Smooth muscle cell (in vitro differentiated cells): ENCODE results near the gene CD9. TPM values are rescaled to one million over a fixed set of nuclear protein-coding genes. Genes with fewer than 3 reads are reported as not detected.

Experiments
- DNase-seq: peaks from one replicate; lab custom pipeline; 2025; ENCODE audit not compliant: unreplicated experiment; lab: John Stamatoyannopoulos, UW
- H2AFZ ChIP-seq: fragments of 200-600 bp; sonication (generic); 2 replicates; pipeline ENCODE4 v1.6.0; 2016; ENCODE audit warnings: antibody characterized with exemption, low read depth, mild to moderate bottlenecking
- H3F3A ChIP-seq: fragments of 200-600 bp; sonication (generic); 2 replicates; pipeline ENCODE4 v1.6.0; 2017; ENCODE audit warnings: antibody characterized with exemption, low read depth
- H3K27ac ChIP-seq: fragments of 200-600 bp; sonication (generic); 2 replicates; pipeline ENCODE4 v1.5.1; 2016; ENCODE audit warnings: low read depth, mild to moderate bottlenecking
- H3K27me3 ChIP-seq: fragments of 200-600 bp; sonication (generic); 2 replicates; pipeline ENCODE4 v1.6.1; 2016; ENCODE audit warnings: low read depth, mild to moderate bottlenecking
- H3K36me3 ChIP-seq: fragments of 200-600 bp; sonication (generic); 2 replicates; pipeline ENCODE4 v1.5.1; 2016; ENCODE audit warnings: low read depth
- H3K4me1 ChIP-seq: fragments of 200-600 bp; sonication (generic); 2 replicates; pipeline ENCODE4 v1.5.1; 2016; ENCODE audit warnings: low read depth
- H3K4me2 ChIP-seq: fragments of 200-600 bp; sonication (generic); 2 replicates; pipeline ENCODE4 v1.6.0; 2016; ENCODE audit warnings: mild to moderate bottlenecking
- H3K4me3 ChIP-seq: fragments of 200-600 bp; sonication (generic); 2 replicates; pipeline ENCODE4 v1.5.1; 2016; ENCODE audit warnings: mild to moderate bottlenecking
- H3K79me2 ChIP-seq: fragments of 200-600 bp; sonication (generic); 2 replicates; pipeline ENCODE4 v1.6.0; 2016; ENCODE audit warnings: low read depth, mild to moderate bottlenecking
- H3K9ac ChIP-seq: fragments of 200-600 bp; sonication (generic); 2 replicates; pipeline ENCODE4 v1.6.0; 2016; ENCODE audit warnings: low read depth
- H3K9me3 ChIP-seq: fragments of 200-600 bp; sonication (generic); replicated peaks from 2 replicates; pipeline ENCODE4 v1.5.1; 2016; ENCODE audit warnings: low read depth
- H4K20me1 ChIP-seq: fragments of 200-600 bp; sonication (generic); 2 replicates; pipeline ENCODE4 v1.6.0; 2016; ENCODE audit warnings: low read depth
- CTCF ChIP-seq: fragments of 200-600 bp; sonication (generic); IDR thresholded peaks from 2 replicates; pipeline ENCODE4 v1.5.1; 2017; ENCODE audit warnings: borderline replicate concordance, mild to moderate bottlenecking, antibody characterized with exemption; ENCODE audit not compliant: insufficient read depth, poor library complexity, severe bottlenecking
- WGBS: methylation state at CpG from one replicate; pipeline ENCODE4 v1.1.7; 2016; ENCODE audit warnings: low lambda C conversion rate; 5-methylcytosine and 5-hydroxymethylcytosine counted together
- polyA plus RNA-seq: library from polyadenylated mRNA; unstranded; fragments of >200 nt; fragmentation: Nextera tagmentation; extraction: Ambion mirVana; gene quantifications from 2 replicates; pipeline ENCODE4 v1.2.1, GENCODE V29; 2016
- total RNA-seq: library from RNA; depleted of rRNA; stranded (reverse); fragments of >200 nt; gene quantifications from 2 replicates; pipeline ENCODE4 v1.2.3, GENCODE V29; 2014

The CD9 gene
- total and polyA plus RNA-seq, 2 experiments from 2014 or later = 144 to 207 TPM

GRCh38 chr12:6182279-6182898 is 17.8 kb upstream of the CD9 start:
- Histone ChIP-seq H3K79me2 (no peaks in the 10 kb centered on the region), H3K4me3 (no peak overlapping the region), H3K36me3 (no peaks in the 10 kb centered on the region), H3F3A (peaks cover 16% of the 10 kb centered on the region), H4K20me1 (no peaks in the 10 kb centered on the region), H3K27me3 (no peaks in the 10 kb centered on the region), H3K9ac (no peak overlapping the region), H3K27ac (peak overlapping the region; percentile 93), H3K4me1 (peaks cover 18% of the 10 kb centered on the region), H2AFZ (peak overlapping the region; percentile 48), H3K9me3 (no peaks in the 10 kb centered on the region), H3K4me2 (peak overlapping the region; percentile 73)
- DNase-seq = peak; percentile 70
- TF ChIP-seq CTCF = no peak
- WGBS = 45% methylated on average over 19 of the region's 19 CpGs

- H3K4me1 ChIP-seq = peaks cover 16% of the 10 kb centered on the region
- DNase-seq = no peak
- H3F3A ChIP-seq = peaks cover 16% of the 10 kb centered on the region
- no peak overlapping the region for H3K4me2 ChIP-seq
- no peak overlapping the region for H3K27ac ChIP-seq
- H3K36me3 ChIP-seq = no peaks in the 10 kb centered on the region
- no peak overlapping the region for H3K4me3 ChIP-seq
- no peaks in the 10 kb centered on the region for H4K20me1 ChIP-seq
- H2AFZ ChIP-seq = no peak overlapping the region
- H3K9me3 ChIP-seq = no peaks in the 10 kb centered on the region
- no peaks in the 10 kb centered on the region for H3K27me3 ChIP-seq
- 91% methylated on average over 7 of the region's 7 CpGs for WGBS
- TF ChIP-seq CTCF = no peak
- H3K79me2 ChIP-seq = no peaks in the 10 kb centered on the region
- H3K9ac ChIP-seq = no peak overlapping the region
Observed at GRCh38 chr12:6183689-6184428, 16.3 kb upstream of the CD9 start.

DNA sequence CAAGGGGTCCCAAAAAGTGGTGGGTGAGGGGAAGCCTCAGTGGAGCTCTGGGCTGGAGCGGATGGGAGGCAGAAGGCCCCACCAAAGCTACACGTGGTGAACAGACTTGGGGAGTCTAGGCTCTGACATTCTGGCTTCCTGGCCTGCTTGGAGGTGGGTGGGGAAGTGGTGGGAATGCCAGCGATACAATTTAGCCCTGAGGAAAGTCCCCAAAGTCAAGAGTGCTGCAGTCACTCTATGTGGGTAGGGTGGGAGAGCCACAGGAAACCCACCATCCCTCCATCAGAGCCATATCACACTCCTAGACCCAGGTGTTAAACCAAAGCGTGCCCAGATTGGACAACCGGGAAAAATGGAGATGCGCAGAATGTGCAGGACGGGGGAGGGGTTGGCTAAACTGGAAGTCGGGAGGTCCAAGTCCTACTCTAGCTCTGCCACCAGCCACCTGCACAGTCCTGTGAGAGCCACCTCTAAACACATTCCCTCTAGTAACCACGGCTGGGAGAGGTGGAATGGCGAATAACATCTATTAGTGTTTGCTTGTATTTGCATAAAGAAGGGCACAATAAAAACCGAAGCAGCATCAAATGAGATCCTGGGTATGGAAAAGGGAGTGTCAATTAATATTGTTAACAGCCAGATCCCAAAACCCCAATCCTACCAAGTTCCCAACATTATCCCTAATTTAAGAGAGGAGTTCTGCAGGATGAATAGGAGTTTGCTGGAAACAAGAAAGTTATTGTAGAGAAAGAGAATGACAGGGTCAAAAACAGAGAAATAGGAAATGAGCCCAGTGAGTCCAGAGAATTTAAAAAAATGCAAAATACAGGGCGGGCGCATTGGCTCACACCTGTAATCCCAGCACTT is 14.0 kb upstream of the CD9 start:
- Histone ChIP-seq H3K27me3 (no peaks in the 10 kb centered on the region), H2AFZ (no peak overlapping the region), H3K9me3 (no peaks in the 10 kb centered on the region), H3K9ac (no peak overlapping the region), H4K20me1 (no peaks in the 10 kb centered on the region), H3K4me3 (no peak overlapping the region), H3K27ac (no peak overlapping the region), H3K79me2 (no peaks in the 10 kb centered on the region), H3F3A (peaks cover 11% of the 10 kb centered on the region), H3K4me2 (no peak overlapping the region), H3K4me1 (peaks cover 8% of the 10 kb centered on the region), H3K36me3 (no peaks in the 10 kb centered on the region)
- TF ChIP-seq CTCF = no peak
- no peak for DNase-seq
- 90% methylated on average over 13 of the region's 13 CpGs for WGBS
